HepG2 (cell line): Measurements from ENCODE around the gene AGAP1. TPM values are rescaled to one million over a fixed set of nuclear protein-coding genes. Genes with fewer than 3 reads are reported as not detected.
A peak's percentile ranks its signal among the peaks of the same experiment; 100 is the strongest.

ENCODE experiments used
- ATAC-seq: fragments of 200-7000 bp; cut with Tn5 transposase; 3 replicates; pipeline ENCODE4 v1.9.1; 2020; ENCODE audit warnings: mild to moderate bottlenecking, moderate library complexity
- BruUV-seq: library from RNA; stranded (reverse); fragments of 400-500 nt; replicated peaks from 2 replicates; lab custom pipeline; 2021; lab: Mats Ljungman, UMichigan
- CTCF ChIA-PET: fragments of 300-600 bp; formaldehyde crosslinking; extraction: SDS; loops from one replicate; lab custom pipeline; 2021; ENCODE audit warnings: low total read pairs, inconsistent platforms, low intra/inter-chr PET ratio; lab: Yijun Ruan, JAX
- POLR2A ChIA-PET: fragments of 350-600 bp; sonication (Branson Sonifier 250); formaldehyde crosslinking; loops from one replicate; lab custom pipeline; 2020; ENCODE audit warnings: antibody characterized with exemption, inconsistent platforms; lab: Yijun Ruan, JAX
- DNase-seq: peaks from one replicate; pipeline ENCODE4 v3.0.0-alpha.2; 2015; ENCODE audit warnings: low spot score
- FAIRE-seq: peaks from 3 replicates; lab custom pipeline; 2011; peaks lifted over from hg19 to GRCh38; lab: Jason Lieb, UNC
- H2AFZ ChIP-seq: one replicate; pipeline ENCODE4 v1.6.1; 2011; ENCODE audit warnings: low read length, inconsistent platforms
- H3K27ac ChIP-seq: fragments of 300-600 bp; 3 replicates; pipeline ENCODE4 v1.8.0; 2011; ENCODE audit warnings: mixed run types, mild to moderate bottlenecking, mixed read lengths, low read length, inconsistent platforms; ENCODE audit not compliant: insufficient read depth; ENCODE audit errors: extremely low read length
- H3K27me3 ChIP-seq, 2 experiments: fragments of 200-600 bp in 1 of 2; 2 replicates in 1 of 2; 3 replicates in 1 of 2; pipeline versions ENCODE4 v1.6.0 to v1.8.0; 2011; ENCODE audit warnings: low read length in 2 of 2, mild to moderate bottlenecking in 2 of 2, moderate library complexity in 2 of 2, inconsistent platforms in 1 of 2; ENCODE audit not compliant: insufficient read depth in 2 of 2, control insufficient read depth in 1 of 2
- H3K36me3 ChIP-seq, 2 experiments: fragments of 200-600 bp in 1 of 2; replicated peaks in 1 of 2; 2 replicates in 1 of 2; 3 replicates in 1 of 2; pipeline versions ENCODE4 v1.5.1 to v1.8.0; 2011; ENCODE audit warnings: low read length in 2 of 2, inconsistent platforms in 1 of 2; ENCODE audit not compliant: insufficient read depth in 2 of 2, control insufficient read depth in 1 of 2
- H3K4me1 ChIP-seq: 2 replicates; pipeline ENCODE4 v1.5.1; 2012; ENCODE audit warnings: low read length, inconsistent platforms; ENCODE audit not compliant: insufficient read depth
- H3K4me2 ChIP-seq: 2 replicates; pipeline ENCODE4 v1.6.0; 2011; ENCODE audit warnings: low read depth, low read length, inconsistent platforms
- H3K4me3 ChIP-seq, 3 experiments: fragments of 200-600 bp in 1 of 3; sonication (generic), shearing (Covaris generic) in 1 of 3; replicated peaks in 1 of 3; 2 replicates each; pipeline ENCODE4 v1.5.1; 2011 to 2016; ENCODE audit warnings: low read length in 3 of 3, inconsistent platforms in 2 of 3, low read depth in 2 of 3, mild to moderate bottlenecking in 2 of 3, control low read depth in 1 of 3, mixed read lengths in 1 of 3; ENCODE audit not compliant: insufficient read depth in 1 of 3
- H3K79me2 ChIP-seq: one replicate; pipeline ENCODE4 v1.6.1; 2011; ENCODE audit warnings: low read length, inconsistent platforms; ENCODE audit not compliant: insufficient read depth
- H3K9ac ChIP-seq: 2 replicates; pipeline ENCODE4 v1.6.0; 2011; ENCODE audit warnings: mild to moderate bottlenecking, low read depth, low read length, inconsistent platforms; ENCODE audit not compliant: insufficient read depth
- H3K9me3 ChIP-seq: 2 replicates; pipeline ENCODE4 v1.5.1; 2012; ENCODE audit warnings: mild to moderate bottlenecking, low read length
- H4K20me1 ChIP-seq: 2 replicates; pipeline ENCODE4 v1.6.0; 2011; ENCODE audit warnings: inconsistent platforms, mild to moderate bottlenecking, low read length, moderate library complexity; ENCODE audit not compliant: insufficient read depth
- ZBTB33 ChIP-seq: sonication (generic); formaldehyde crosslinking; IDR thresholded peaks from 2 replicates; pipeline ENCODE4 v1.4.0; 2020; ENCODE audit warnings: missing genetic modification reagents
- ZXDC ChIP-seq: sonication (generic); formaldehyde crosslinking; IDR thresholded peaks from 2 replicates; pipeline ENCODE4 v1.5.0; 2020; ENCODE audit warnings: mild to moderate bottlenecking, missing genetic modification reagents
- whole genome bisulfite sequencing: methylation state at CpG from one replicate; pipeline ENCODE4 v1.1.6; 2017; ENCODE audit warnings: low lambda C conversion rate; 5-methylcytosine and 5-hydroxymethylcytosine counted together
- in situ Hi-C: cut with HindIII; loops from 2 replicates; pipeline ENCODE4 v1.10.0; 2017; ENCODE audit warnings: low pct_unique_long_range_greater_than_20kb; ENCODE audit not compliant: extremely low pct_ligation_motif_present
- intact Hi-C: fragments of 100-400 bp; cut with micrococcal nuclease; formaldehyde crosslinking; loops from one replicate; pipeline ENCODE4 v1.10.0; 2022; ENCODE audit not compliant: unreplicated experiment
- polyA plus RNA-seq, 8 experiments: library from polyadenylated mRNA; depleted of rRNA in 3 of 8; stranded (reverse) in 7 of 8; unstranded in 1 of 8; fragments of >200 nt; fragmentation: Illumina TruSeq in 4 of 8; extraction: Trizol in 4 of 8; gene quantifications; 2 replicates each; pipeline versions ENCODE4 v1.2.1 to v1.2.3, GENCODE V29; 2011 to 2016; ENCODE audit warnings: low read depth in 4 of 8, missing spikeins in 1 of 8, mixed read lengths in 1 of 8; ENCODE audit not compliant: insufficient read depth in 1 of 8
- total RNA-seq, 5 experiments: library from RNA; depleted of rRNA; stranded (reverse); fragments of >200 nt; fragmentation: Illumina TruSeq; extraction: Trizol; gene quantifications; 2 replicates each; pipeline ENCODE4 v1.2.3, GENCODE V29; 2016; ENCODE audit warnings: low read depth in 1 of 5

AGAP1 gene
- total and polyA plus RNA-seq, 2 of the 13 experiments (the other 11 are each of a cell fraction or from before 2014, with no cell fraction given) = 21.2 to 32.7 TPM

GRCh38 chr2:235518322-235519090 lies 24.7 kb downstream of the AGAP1 start:
- TF ChIP-seq ZXDC (CRISPR knock-in tag) (no peak), ZBTB33 (CRISPR knock-in tag) (0 out of 2 replicates have a peak, but pooled peaks have one; percentile 58)
- H3K79me2 ChIP-seq = peaks cover 98% of the 10 kb centered on the region
- H3K27me3 ChIP-seq = no peaks in the 10 kb centered on the region
- H3K4me2 ChIP-seq = no peak overlapping the region
- H4K20me1 ChIP-seq = peaks cover 13% of the 10 kb centered on the region
- H2AFZ ChIP-seq = no peak overlapping the region
- ATAC-seq (no peak), FAIRE-seq (no peak), DNase-seq (no peak)
- POLR2A ChIA-PET = no interaction called here
- no peak overlapping the region for H3K27ac ChIP-seq
- no peaks in the 10 kb centered on the region for H3K9me3 ChIP-seq
- BruUV-seq = no TSS peak
- in situ Hi-C loops (no loop called here), intact Hi-C loops (no loop called here)
- H3K4me3 ChIP-seq = no peak overlapping the region
- H3K4me1 ChIP-seq = peaks cover 41% of the 10 kb centered on the region
- peaks cover 0 to 2% of the 10 kb centered on the region in 2 experiments; a peak in 1 of 5 replicates for H3K36me3 ChIP-seq
- H3K9ac ChIP-seq = no peak overlapping the region
- WGBS = 98% methylated on average over 10 of the region's 11 CpGs
- CTCF ChIA-PET = no interaction called here
